K562 (cell line): Measurements from ENCODE around the gene ERLIN1. TPM values are rescaled to one million over a fixed set of nuclear protein-coding genes. Genes with fewer than 3 reads are reported as not detected.

Experiments used
- ATAC-seq: fragments of 200-7000 bp; cut with Tn5 transposase; 3 replicates; pipeline ENCODE4 v1.9.1; 2020; ENCODE audit warnings: moderate library complexity
- BruUV-seq: library from RNA; stranded (reverse); fragments of 400-500 nt; replicated peaks from 2 replicates; lab custom pipeline; 2021; lab: Mats Ljungman, UMichigan
- CTCF ChIA-PET: fragments of 300-600 bp; formaldehyde crosslinking; extraction: SDS; loops from one replicate; lab custom pipeline; 2021; ENCODE audit warnings: low intra/inter-chr PET ratio; lab: Yijun Ruan, JAX
- POLR2A ChIA-PET: fragments of 300-600, 350-650 bp; sonication (Branson Sonifier 250); formaldehyde crosslinking; extraction: SDS; loops from one replicate; lab custom pipeline; 2021; ENCODE audit warnings: antibody characterized with exemption, inconsistent platforms; lab: Yijun Ruan, JAX
- DNase-seq, 4 experiments: peaks; one replicate each; pipeline versions ENCODE4 v3.0.0 to v3.0.0-alpha.2; 2011 to 2018; ENCODE audit warnings: low spot score in 3 of 4, mixed read lengths in 3 of 4; ENCODE audit errors: extremely low read depth in 1 of 4
- FAIRE-seq: peaks from 2 replicates; lab custom pipeline; 2011; peaks lifted over from hg19 to GRCh38; lab: Jason Lieb, UNC
- H2AFZ ChIP-seq: 2 replicates; pipeline ENCODE4 v1.6.0; 2011; ENCODE audit warnings: low read depth, low read length, control low read depth, inconsistent platforms
- H3K27ac ChIP-seq: fragments of 200-600 bp; 3 replicates; pipeline ENCODE4 v1.8.0; 2011; ENCODE audit warnings: low read depth, mild to moderate bottlenecking, control low read depth, inconsistent platforms, low read length, moderate library complexity, mixed read lengths; ENCODE audit errors: extremely low read depth
- H3K27me3 ChIP-seq, 2 experiments: fragments of 300-600 bp in 1 of 2; 2 replicates in 1 of 2; 3 replicates in 1 of 2; pipeline versions ENCODE4 v1.6.0 to v1.8.0; 2011; ENCODE audit warnings: inconsistent platforms in 2 of 2, low read length in 2 of 2, mild to moderate bottlenecking in 1 of 2, mixed read lengths in 1 of 2, moderate library complexity in 1 of 2; ENCODE audit not compliant: control insufficient read depth in 2 of 2, insufficient read depth in 2 of 2
- H3K36me3 ChIP-seq: fragments of 300-600 bp; 3 replicates; pipeline ENCODE4 v1.8.0; 2011; ENCODE audit warnings: mild to moderate bottlenecking, low read length, inconsistent platforms; ENCODE audit not compliant: control insufficient read depth, insufficient read depth
- H3K4me1 ChIP-seq, 2 experiments: fragments of 200-600 bp in 1 of 2; replicated peaks in 1 of 2; 2 replicates in 1 of 2; 3 replicates in 1 of 2; pipeline versions ENCODE4 v1.5.1 to v1.8.0; 2011; ENCODE audit warnings: inconsistent platforms in 2 of 2, low read length in 2 of 2, mild to moderate bottlenecking in 1 of 2, mixed read lengths in 1 of 2, moderate library complexity in 1 of 2; ENCODE audit not compliant: control insufficient read depth in 2 of 2, insufficient read depth in 2 of 2
- H3K4me2 ChIP-seq: 2 replicates; pipeline ENCODE4 v1.6.1; 2011; ENCODE audit warnings: low read length, control low read depth, inconsistent platforms, mixed read lengths; ENCODE audit not compliant: insufficient read depth
- H3K4me3 ChIP-seq: fragments of 200-600 bp; sonication (generic), shearing (Covaris generic); 2 replicates; pipeline ENCODE4 v1.5.1; 2016; ENCODE audit warnings: control low read depth, inconsistent platforms
- H3K79me2 ChIP-seq: fragments of 200-600 bp; 3 replicates; pipeline ENCODE4 v1.8.0; 2011; ENCODE audit warnings: low read length, inconsistent platforms; ENCODE audit not compliant: control insufficient read depth, insufficient read depth
- H3K9ac ChIP-seq, 2 experiments: 2 replicates each; pipeline versions ENCODE4 v1.6.0 to v1.6.1; 2011; ENCODE audit warnings: low read depth in 2 of 2, low read length in 2 of 2, control low read depth in 1 of 2, inconsistent platforms in 1 of 2, mild to moderate bottlenecking in 1 of 2, mixed read lengths in 1 of 2; ENCODE audit not compliant: insufficient read depth in 1 of 2
- H3K9me1 ChIP-seq: one replicate; pipeline ENCODE4 v1.6.0; 2011; ENCODE audit warnings: inconsistent platforms, mild to moderate bottlenecking, low read length, moderate library complexity; ENCODE audit not compliant: control insufficient read depth, insufficient read depth
- H3K9me3 ChIP-seq: replicated peaks from 2 replicates; pipeline ENCODE4 v1.5.1; 2011; ENCODE audit warnings: low read depth, low read length, inconsistent platforms; ENCODE audit not compliant: control insufficient read depth, insufficient read depth
- H4K20me1 ChIP-seq: replicated peaks from 2 replicates; pipeline ENCODE4 v1.6.1; 2011; ENCODE audit warnings: low read length, inconsistent platforms, mixed read lengths; ENCODE audit not compliant: control insufficient read depth, insufficient read depth
- BRD4 ChIP-seq: fragments of 200-600 bp; sonication (generic); IDR thresholded peaks from 2 replicates; pipeline ENCODE4 v1.6.1; 2017; ENCODE audit warnings: inconsistent platforms
- COPS2 ChIP-seq: fragments of 450-650 bp; conservative IDR thresholded peaks from 2 replicates; pipeline ENCODE4 v1.6.1; 2016; ENCODE audit warnings: mild to moderate bottlenecking, moderate library complexity
- EP300 ChIP-seq: IDR thresholded peaks from 2 replicates; pipeline ENCODE4 v1.6.1; 2012; ENCODE audit warnings: low read length, improper control_type of control experiment
- KAT2B ChIP-seq: IDR thresholded peaks from one replicate; pipeline ENCODE4 v1.6.1; 2012; ENCODE audit warnings: low read depth, mild to moderate bottlenecking, control low read depth, inconsistent platforms, low read length, moderate library complexity
- MEF2A ChIP-seq: IDR thresholded peaks from 2 replicates; pipeline ENCODE4 v1.6.1; 2011; ENCODE audit warnings: low read depth, mild to moderate bottlenecking, low read length, moderate library complexity; ENCODE audit not compliant: control insufficient read depth
- PTRF ChIP-seq: fragments of 450-650 bp; IDR thresholded peaks from 2 replicates; pipeline ENCODE4 v1.6.1; 2016; ENCODE audit warnings: mild to moderate bottlenecking, missing genetic modification characterization, missing compliant biosample characterization
- SUPT5H ChIP-seq: fragments of 450-650 bp; IDR thresholded peaks from 2 replicates; pipeline ENCODE4 v1.6.1; 2016
- ZFP36 ChIP-seq: fragments of 150-350 bp; IDR thresholded peaks from 2 replicates; pipeline ENCODE4 v1.6.1; 2018; ENCODE audit warnings: low read length, low read depth; ENCODE audit not compliant: partially characterized antibody
- WGBS: fragments of 100-300 bp; shearing (Covaris generic); methylation state at CpG from one replicate; pipeline ENCODE4 v1.1.6; 2016; ENCODE audit warnings: low coverage, mixed read lengths; ENCODE audit not compliant: insufficient coverage; ENCODE audit errors: missing lambda C conversion rate; 5-methylcytosine and 5-hydroxymethylcytosine counted together
- in situ Hi-C: fragments of 300-500 bp; cut with MboI; formaldehyde crosslinking; loops from 4 replicates; pipeline ENCODE4 v1.15.0; 2018; ENCODE audit warnings: inconsistent platforms, mixed read lengths
- intact Hi-C: fragments of 100-400 bp; cut with micrococcal nuclease; formaldehyde crosslinking; loops from 2 replicates; pipeline ENCODE4 v1.14.2; 2022
- polyA plus RNA-seq, 8 experiments: library from polyadenylated mRNA; depleted of rRNA in 4 of 8; stranded (reverse) in 5 of 8; unstranded in 3 of 8; fragments of >200 nt; fragmentation: Nextera tagmentation in 2 of 8; fragmentation: Illumina TruSeq in 1 of 8; extraction: Ambion mirVana in 2 of 8; extraction: Trizol in 1 of 8; gene quantifications; 2 replicates each; pipeline versions ENCODE4 v1.2.1 to v1.2.3, GENCODE V29; 2011 to 2014; ENCODE audit warnings: inconsistent platforms in 1 of 8, missing spikeins in 1 of 8
- total RNA-seq, 7 experiments: library from RNA; depleted of rRNA in 6 of 7; stranded (reverse); fragments of >200 nt in 6 of 7; fragmentation: Illumina TruSeq in 2 of 7; extraction: Trizol in 2 of 7; gene quantifications; 2 replicates each; pipeline versions ENCODE4 v1.2.1 to v1.2.3, GENCODE V29; 2011 to 2021; ENCODE audit warnings: low replicate concordance in 1 of 7
- TF ChIP-seq, protein P1 (sequence below): sonication (generic); formaldehyde crosslinking; IDR thresholded peaks from 2 replicates; pipeline ENCODE4 v1.8.0; 2022; ENCODE audit warnings: missing genetic modification reagents, mild to moderate bottlenecking, moderate library complexity, borderline replicate concordance

The ERLIN1 gene
- total and polyA plus RNA-seq, 9 of the 15 experiments (the other 6 are each of a cell fraction or from before 2014, with no cell fraction given) = 9.8 to 26.8 (median 15.5) TPM

DNA sequence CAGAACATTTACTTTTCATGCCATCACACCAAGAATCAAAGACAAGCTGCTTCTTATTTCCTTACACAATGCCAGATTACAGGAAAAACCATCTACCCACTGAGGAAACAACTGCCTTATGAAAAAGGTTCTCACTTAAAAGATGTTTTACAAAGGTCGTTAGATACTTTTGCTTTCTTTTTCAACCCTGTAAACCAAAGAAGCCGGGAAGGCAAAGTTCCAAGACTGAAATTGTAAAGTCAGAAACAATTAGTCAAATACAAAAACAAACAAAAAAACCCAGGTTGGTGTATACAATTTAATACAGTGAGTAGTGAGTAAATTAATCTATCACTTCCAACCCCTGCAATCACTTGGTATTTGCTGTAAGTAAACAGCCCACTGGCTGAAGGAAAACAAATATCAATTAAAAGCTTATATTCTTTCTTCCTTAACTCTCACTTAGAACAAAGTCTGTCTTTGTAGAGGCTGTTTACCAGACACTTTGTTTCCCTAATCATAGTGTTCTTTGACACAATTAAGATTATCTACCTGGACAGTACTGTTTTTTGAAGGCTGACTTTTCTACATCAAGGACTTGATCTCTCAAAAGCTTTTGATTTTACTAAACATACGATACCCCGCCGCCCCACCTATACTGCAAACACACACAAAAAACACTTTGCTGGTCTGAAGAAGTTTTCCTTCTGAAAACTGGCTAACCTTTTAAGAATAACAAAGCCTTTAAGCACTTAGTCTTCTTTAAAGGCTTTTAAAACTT lies 18.1 kb downstream of the ERLIN1 start:
- Histone ChIP-seq H4K20me1 (no peaks in the 10 kb centered on the region), H3K36me3 (peaks cover 65% of the 10 kb centered on the region)
- no peak for ATAC-seq
- no peak for TF ChIP-seq BRD4
- no peak for TF ChIP-seq ZFP36
- TF ChIP-seq, protein P1, sequence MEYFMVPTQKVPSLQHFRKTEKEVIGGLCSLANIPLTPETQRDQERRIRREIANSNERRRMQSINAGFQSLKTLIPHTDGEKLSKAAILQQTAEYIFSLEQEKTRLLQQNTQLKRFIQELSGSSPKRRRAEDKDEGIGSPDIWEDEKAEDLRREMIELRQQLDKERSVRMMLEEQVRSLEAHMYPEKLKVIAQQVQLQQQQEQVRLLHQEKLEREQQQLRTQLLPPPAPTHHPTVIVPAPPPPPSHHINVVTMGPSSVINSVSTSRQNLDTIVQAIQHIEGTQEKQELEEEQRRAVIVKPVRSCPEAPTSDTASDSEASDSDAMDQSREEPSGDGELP (CRISPR knock-in tag) = no peak
- TF ChIP-seq EP300 = no peak
- no peak for TF ChIP-seq PTRF (tag)
- TF ChIP-seq SUPT5H = no peak
- no peak for TF ChIP-seq KAT2B
- no peak for TF ChIP-seq MEF2A
- TF ChIP-seq COPS2 = no peak
- TF ChIP-seq, all 486 proteins: peak for 0
- ChIA-PET POLR2A (no interaction called here), CTCF (no interaction called here)
- no peak overlapping the region for H3K4me3 ChIP-seq
- DNase-seq = no peak
- no peaks in the 10 kb centered on the region for H3K27me3 ChIP-seq
- intact Hi-C loops = no loop called here
- H2AFZ ChIP-seq = no peak overlapping the region
- H3K9me3 ChIP-seq = no peaks in the 10 kb centered on the region
- H3K9me1 ChIP-seq = no peaks in the 10 kb centered on the region
- no TSS peak for BruUV-seq
- H3K4me2 ChIP-seq = no peak overlapping the region
- in situ Hi-C loops = no loop called here
- 89% methylated on average over 5 of the region's 5 CpGs for WGBS
- no peak for FAIRE-seq
- H3K79me2 ChIP-seq = peaks cover 6% of the 10 kb centered on the region; the same call in 2 of the 3 replicates
- H3K27ac ChIP-seq = no peak overlapping the region
- H3K4me1 ChIP-seq = no peaks in the 10 kb centered on the region
- no peak overlapping the region for H3K9ac ChIP-seq
